Keratinocyte (primary cell): ENCODE data around the gene ZNF568.

Experiments used
- EZH2 ChIP-seq: IDR thresholded peaks from one replicate; pipeline ENCODE4 v1.6.1; 2012; ENCODE audit warnings: inconsistent platforms, mild to moderate bottlenecking, low read length, moderate library complexity
- TF ChIP-seq, protein P1 (sequence below), 3 experiments: IDR thresholded peaks in 1 of 3; conservative IDR thresholded peaks in 1 of 3; optimal IDR thresholded peaks in 1 of 3; 2 replicates in 2 of 3; 3 replicates in 1 of 3; pipeline versions ENCODE3 to v1.5.1; 2011; ENCODE audit warnings: low read length in 3 of 3, mild to moderate bottlenecking in 3 of 3, moderate library complexity in 2 of 3, control low read depth in 1 of 3, inconsistent platforms in 1 of 3; ENCODE audit not compliant: insufficient read depth in 2 of 3; ENCODE audit errors: extremely low read depth in 1 of 3

DNA sequence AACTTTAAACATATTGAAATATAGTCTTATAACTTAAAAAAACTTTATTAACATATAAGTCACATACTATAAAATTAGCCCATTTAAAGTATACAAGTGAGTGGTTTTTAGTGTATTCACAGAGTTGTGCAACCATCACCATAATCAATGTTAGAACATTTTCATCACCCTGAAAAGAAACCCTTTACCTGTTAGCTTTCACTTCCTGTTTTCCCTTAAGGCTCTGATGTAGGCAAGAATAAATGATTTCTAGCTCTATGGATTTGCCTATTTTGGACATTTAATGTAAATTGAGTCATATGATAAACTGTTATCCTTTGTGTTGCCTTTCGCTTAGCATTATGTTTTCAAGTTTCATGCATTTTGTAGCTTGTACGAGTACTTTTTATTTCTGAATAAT, 15.6 kb downstream of the ZNF568 start:
- TF ChIP-seq, protein P1, sequence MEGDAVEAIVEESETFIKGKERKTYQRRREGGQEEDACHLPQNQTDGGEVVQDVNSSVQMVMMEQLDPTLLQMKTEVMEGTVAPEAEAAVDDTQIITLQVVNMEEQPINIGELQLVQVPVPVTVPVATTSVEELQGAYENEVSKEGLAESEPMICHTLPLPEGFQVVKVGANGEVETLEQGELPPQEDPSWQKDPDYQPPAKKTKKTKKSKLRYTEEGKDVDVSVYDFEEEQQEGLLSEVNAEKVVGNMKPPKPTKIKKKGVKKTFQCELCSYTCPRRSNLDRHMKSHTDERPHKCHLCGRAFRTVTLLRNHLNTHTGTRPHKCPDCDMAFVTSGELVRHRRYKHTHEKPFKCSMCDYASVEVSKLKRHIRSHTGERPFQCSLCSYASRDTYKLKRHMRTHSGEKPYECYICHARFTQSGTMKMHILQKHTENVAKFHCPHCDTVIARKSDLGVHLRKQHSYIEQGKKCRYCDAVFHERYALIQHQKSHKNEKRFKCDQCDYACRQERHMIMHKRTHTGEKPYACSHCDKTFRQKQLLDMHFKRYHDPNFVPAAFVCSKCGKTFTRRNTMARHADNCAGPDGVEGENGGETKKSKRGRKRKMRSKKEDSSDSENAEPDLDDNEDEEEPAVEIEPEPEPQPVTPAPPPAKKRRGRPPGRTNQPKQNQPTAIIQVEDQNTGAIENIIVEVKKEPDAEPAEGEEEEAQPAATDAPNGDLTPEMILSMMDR (optimal IDR thresholded peaks at IDR 0.05 in 1 of 3, IDR thresholded peaks at IDR 0.05 in 1 of 3, conservative IDR thresholded peaks at IDR 0.05 in 1 of 3; ENCODE audit: extremely low read depth in 1 of 3, insufficient read depth in 2 of 3, low read length in 3 of 3): no peak
- TF ChIP-seq EZH2: no peak
